ENCODE results near the gene AZIN2.
"Not testable (repeated sequence)": the region's sequence is repeated elsewhere in the genome, so short reads cannot be mapped to it uniquely, and the experiment has no call there.

Gene AZIN2

GRCh38 chr1:33131191-33131590 lies 50.2 kb downstream of the AZIN2 start:
- DNase-seq: no peak

GRCh38 chr1:33132549-33132948 lies 51.6 kb downstream of the AZIN2 start:
- DNase-seq: no peak

GRCh38 chr1:33133478-33134105 lies 52.6 kb downstream of the AZIN2 start:
- no peak for DNase-seq

- DNase-seq: not testable (repeated sequence)
Observed at GRCh38 chr1:33136041-33136440, 55.1 kb downstream of the AZIN2 start.

- DNase-seq: peak; percentile 9
Observed at GRCh38 chr1:33137800-33138199, 56.8 kb downstream of the AZIN2 start.

GRCh38 chr1:33140153-33141149 lies 59.5 kb downstream of the AZIN2 start:
- DNase-seq: no peak

- DNase-seq: no peak
Observed at GRCh38 chr1:33141216-33141615, 60.3 kb downstream of the AZIN2 start.

- no peak for DNase-seq
Observed at GRCh38 chr1:33141781-33142180, 60.8 kb downstream of the AZIN2 start.

- DNase-seq: no peak
Observed at GRCh38 chr1:33142483-33143064, 61.6 kb downstream of the AZIN2 start.

- no peak for DNase-seq
Observed at GRCh38 chr1:33143176-33143575, 62.2 kb downstream of the AZIN2 start.

GRCh38 chr1:33143698-33144097 lies 62.7 kb downstream of the AZIN2 start:
- DNase-seq: no peak

- no peak for DNase-seq
Observed at GRCh38 chr1:33146003-33146402, 65.0 kb downstream of the AZIN2 start.

GRCh38 chr1:33147275-33147996 lies 66.5 kb downstream of the AZIN2 start:
- DNase-seq: no peak

- DNase-seq: no peak
Observed at GRCh38 chr1:33147997-33148314, 67.0 kb downstream of the AZIN2 start.

GRCh38 chr1:33148615-33149014 lies 67.7 kb downstream of the AZIN2 start:
- DNase-seq: no peak

- DNase-seq: no peak
Observed at GRCh38 chr1:33149453-33150190, 68.7 kb downstream of the AZIN2 start.

GRCh38 chr1:33150522-33150921 lies 69.6 kb downstream of the AZIN2 start:
- no peak for DNase-seq

GRCh38 chr1:33151116-33151515 lies 70.2 kb downstream of the AZIN2 start:
- no peak for DNase-seq

- no peak for DNase-seq
Observed at GRCh38 chr1:33152685-33153432, 71.9 kb downstream of the AZIN2 start.

GRCh38 chr1:33153650-33154049 lies 72.7 kb downstream of the AZIN2 start:
- DNase-seq: no peak

GRCh38 chr1:33155877-33156538 lies 75.1 kb downstream of the AZIN2 start:
- DNase-seq: no peak
